ENCODE measurements around the gene SARS1.
"Not testable (repeated sequence)": the region's sequence is repeated elsewhere in the genome, so short reads cannot be mapped to it uniquely, and the experiment has no call there.

The SARS1 gene

DNA sequence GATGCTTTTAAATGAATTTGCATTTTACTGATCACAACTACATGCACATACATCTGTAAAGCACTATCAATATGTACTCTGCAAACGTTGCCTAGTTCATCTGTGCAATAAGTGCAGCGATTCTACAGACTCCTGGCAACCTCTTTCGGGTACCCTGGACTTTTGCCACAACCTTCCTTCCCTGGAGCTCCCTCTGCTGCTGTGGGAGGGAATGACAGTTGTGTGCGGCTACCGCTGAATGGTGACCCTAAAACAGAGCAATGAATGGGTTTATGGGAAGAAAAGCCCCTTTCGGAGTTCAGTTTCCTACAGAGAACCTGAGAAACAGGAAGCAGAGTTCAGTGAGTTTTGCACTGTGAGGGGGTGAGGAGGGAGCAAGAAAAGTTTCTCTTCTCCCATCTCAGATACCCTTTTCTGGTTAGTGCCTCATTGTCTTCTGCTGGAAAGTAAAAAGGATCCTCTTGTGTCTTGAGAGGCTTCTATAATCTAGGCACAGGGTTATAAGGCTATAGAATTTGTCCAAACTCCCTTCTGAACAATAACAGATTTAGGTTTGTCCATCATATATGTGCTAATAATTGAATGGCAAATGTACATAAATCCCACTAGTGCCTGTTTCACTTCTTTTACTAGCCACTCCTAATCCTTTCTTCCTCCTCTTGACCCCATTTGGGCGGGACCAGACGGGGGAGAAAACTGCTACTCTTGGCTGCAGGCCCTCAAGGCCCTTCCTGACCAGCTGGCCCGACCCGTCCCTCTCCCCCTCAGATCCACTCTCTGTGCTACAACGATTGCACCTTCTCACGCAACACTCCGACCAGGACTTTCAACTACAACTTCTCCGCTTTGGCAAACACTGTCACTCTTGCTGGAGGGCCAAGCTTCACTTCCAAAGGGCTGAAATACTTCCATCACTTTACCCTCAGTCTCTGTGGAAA lies 19.8 kb upstream of the SARS1 start:
- no peak for DNase-seq (ENCODE audit: low read depth)

- DNase-seq (ENCODE audit: low read depth), result peak; percentile 99
These were observed 16.3 kb upstream of the SARS1 start for GRCh38 chr1:109197158-109198042.

GRCh38 chr1:109198043-109198695 lies 15.5 kb upstream of the SARS1 start:
- DNase-seq (ENCODE audit: low read depth), result peak; percentile 62

DNA sequence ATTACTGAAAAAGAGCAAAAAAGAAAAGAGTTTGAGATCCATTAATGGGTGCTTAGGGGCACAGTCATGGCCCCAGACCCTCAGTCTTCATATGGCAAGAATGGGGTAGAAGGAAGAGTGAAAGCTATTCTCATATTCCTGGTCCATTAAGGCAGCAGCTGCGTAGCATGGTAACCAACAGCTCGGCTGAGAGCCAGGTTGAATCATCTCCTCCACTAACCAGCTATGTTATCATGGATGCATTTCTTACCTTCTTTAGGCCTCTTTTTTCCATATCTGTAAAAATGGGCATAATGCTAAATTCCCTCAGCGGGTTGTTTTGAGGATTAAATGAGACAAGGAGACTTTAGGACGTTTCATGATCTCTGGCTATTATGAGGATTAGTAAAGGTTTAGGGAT lies 15.0 kb upstream of the SARS1 start:
- no peak for DNase-seq (ENCODE audit: low read depth)

- DNase-seq (ENCODE audit: low read depth), result no peak
These were observed 14.0 kb upstream of the SARS1 start for GRCh38 chr1:109199710-109200109.

- peak; percentile 62 for DNase-seq (ENCODE audit: low read depth)
These were observed 12.5 kb upstream of the SARS1 start for GRCh38 chr1:109201123-109201703.

- DNase-seq (ENCODE audit: low read depth), result no peak
These were observed 9.2 kb upstream of the SARS1 start for GRCh38 chr1:109204484-109204883.

- DNase-seq (ENCODE audit: low read depth), result no peak
These were observed 7.4 kb upstream of the SARS1 start for GRCh38 chr1:109206339-109206738.

- DNase-seq (ENCODE audit: low read depth), result no peak
These were observed 6.1 kb upstream of the SARS1 start for GRCh38 chr1:109207467-109208103.

DNA sequence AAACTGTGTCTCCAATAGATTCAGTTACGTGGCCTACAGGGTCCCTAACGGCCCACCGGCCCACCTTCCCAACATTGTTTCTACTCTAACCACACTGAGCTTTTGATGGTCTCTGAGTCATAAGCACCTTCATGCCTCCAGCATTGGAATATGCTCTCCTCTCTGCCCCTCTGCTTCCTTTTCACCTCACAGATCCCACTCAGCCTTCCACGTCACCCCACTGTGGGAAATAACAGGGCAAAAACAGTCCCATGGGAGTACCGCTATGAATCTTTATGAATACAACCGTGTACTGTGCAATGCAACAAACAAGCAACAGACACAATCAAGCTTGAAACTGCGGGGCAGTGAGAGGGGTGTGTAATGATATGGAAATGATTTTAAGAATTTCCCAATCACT lies 5.3 kb upstream of the SARS1 start:
- DNase-seq (ENCODE audit: low read depth), result no peak

- no peak for DNase-seq (ENCODE audit: low read depth)
These were observed 4.8 kb upstream of the SARS1 start for GRCh38 chr1:109208836-109209463.

- DNase-seq (ENCODE audit: low read depth), result no peak
These were observed 3.7 kb upstream of the SARS1 start for GRCh38 chr1:109210058-109210457.

GRCh38 chr1:109213345-109213823 lies 334 bp upstream of the SARS1 start:
- no peak for DNase-seq (ENCODE audit: low read depth)

GRCh38 chr1:109214695-109215623 lies 1.2 kb downstream of the SARS1 start:
- DNase-seq (ENCODE audit: low read depth), result peak; percentile 68

- no peak for DNase-seq (ENCODE audit: low read depth)
These were observed 2.9 kb downstream of the SARS1 start for GRCh38 chr1:109216662-109217061.

- DNase-seq (ENCODE audit: low read depth), result no peak
These were observed 4.8 kb downstream of the SARS1 start for GRCh38 chr1:109218516-109218915.

- DNase-seq (ENCODE audit: low read depth), result not testable (repeated sequence)
These were observed 7.5 kb downstream of the SARS1 start for GRCh38 chr1:109221201-109221600.

GRCh38 chr1:109225308-109225707 lies 11.6 kb downstream of the SARS1 start:
- no peak for DNase-seq (ENCODE audit: low read depth)

DNA sequence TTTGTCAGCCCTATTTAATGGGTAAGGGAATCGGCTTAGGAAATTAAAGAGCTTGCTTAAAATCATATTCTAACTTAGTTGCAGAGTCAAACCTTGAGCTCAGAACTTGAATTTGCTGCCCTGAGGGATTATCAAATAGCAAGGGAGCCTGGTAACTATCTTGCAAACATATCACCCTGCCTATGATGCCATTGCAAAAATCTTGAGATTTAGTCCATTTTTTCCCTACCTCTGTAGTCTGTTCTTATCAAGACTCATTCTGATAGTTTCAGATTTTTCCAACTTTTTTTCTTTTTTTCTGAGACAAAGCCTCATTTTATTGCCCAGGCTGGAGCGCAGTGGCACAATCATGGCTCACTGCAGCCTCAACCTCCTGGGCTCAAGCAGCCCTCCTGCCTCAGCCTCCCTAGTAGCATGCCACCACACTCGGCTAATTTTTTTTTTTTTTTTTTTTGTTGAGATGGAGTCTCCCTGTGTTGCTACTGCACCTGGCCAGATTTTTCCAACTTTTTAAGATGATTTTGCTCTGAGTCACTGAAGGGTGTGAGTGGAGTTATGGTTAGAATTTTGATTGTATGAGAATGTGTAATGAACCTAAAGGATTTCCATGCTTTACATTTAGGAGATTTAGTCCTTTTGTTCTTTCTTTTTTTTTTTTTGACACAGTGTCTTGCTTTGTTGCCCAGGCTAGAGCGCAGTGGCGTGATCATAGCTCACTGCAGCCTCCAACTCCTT lies 12.2 kb downstream of the SARS1 start:
- DNase-seq (ENCODE audit: low read depth), result no peak

Measured in HS-27A (cell line).